Measurements from ENCODE around the gene HLA-DMA.
A peak's percentile ranks its signal among the peaks of the same experiment; 100 is the strongest.

The HLA-DMA gene

DNA sequence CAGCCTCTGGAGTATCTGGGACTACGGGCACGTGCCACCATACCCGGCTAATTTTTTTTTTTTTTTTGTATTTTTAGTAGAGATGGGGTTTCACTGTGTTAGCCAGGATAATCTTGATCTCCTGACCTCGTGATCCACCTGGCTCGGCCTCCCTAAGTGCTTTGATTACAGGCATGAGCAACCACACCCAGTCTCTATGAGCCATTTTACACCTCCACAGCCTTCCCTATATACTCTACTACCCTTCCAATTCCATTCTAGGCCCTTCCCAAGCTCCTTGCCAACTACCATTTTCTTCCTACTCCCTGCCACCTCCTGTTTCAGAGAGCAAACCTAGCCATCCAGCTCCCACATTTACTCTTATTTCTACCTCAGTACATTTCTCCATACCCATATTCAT, 7.7 kb upstream of the HLA-DMA start:
- TF ChIP-seq, protein P1, sequence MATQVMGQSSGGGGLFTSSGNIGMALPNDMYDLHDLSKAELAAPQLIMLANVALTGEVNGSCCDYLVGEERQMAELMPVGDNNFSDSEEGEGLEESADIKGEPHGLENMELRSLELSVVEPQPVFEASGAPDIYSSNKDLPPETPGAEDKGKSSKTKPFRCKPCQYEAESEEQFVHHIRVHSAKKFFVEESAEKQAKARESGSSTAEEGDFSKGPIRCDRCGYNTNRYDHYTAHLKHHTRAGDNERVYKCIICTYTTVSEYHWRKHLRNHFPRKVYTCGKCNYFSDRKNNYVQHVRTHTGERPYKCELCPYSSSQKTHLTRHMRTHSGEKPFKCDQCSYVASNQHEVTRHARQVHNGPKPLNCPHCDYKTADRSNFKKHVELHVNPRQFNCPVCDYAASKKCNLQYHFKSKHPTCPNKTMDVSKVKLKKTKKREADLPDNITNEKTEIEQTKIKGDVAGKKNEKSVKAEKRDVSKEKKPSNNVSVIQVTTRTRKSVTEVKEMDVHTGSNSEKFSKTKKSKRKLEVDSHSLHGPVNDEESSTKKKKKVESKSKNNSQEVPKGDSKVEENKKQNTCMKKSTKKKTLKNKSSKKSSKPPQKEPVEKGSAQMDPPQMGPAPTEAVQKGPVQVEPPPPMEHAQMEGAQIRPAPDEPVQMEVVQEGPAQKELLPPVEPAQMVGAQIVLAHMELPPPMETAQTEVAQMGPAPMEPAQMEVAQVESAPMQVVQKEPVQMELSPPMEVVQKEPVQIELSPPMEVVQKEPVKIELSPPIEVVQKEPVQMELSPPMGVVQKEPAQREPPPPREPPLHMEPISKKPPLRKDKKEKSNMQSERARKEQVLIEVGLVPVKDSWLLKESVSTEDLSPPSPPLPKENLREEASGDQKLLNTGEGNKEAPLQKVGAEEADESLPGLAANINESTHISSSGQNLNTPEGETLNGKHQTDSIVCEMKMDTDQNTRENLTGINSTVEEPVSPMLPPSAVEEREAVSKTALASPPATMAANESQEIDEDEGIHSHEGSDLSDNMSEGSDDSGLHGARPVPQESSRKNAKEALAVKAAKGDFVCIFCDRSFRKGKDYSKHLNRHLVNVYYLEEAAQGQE (IDR thresholded peaks at IDR 0.05; ENCODE audit: low read depth): no peak
- TF ChIP-seq EP300 (IDR thresholded peaks at IDR 0.05; ENCODE audit: borderline replicate concordance) (no peak), CREB1 (IDR thresholded peaks at IDR 0.05; ENCODE audit: low read depth) (no peak), RAD21 (IDR thresholded peaks at IDR 0.05; ENCODE audit: low read depth) (no peak), FOXM1 (IDR thresholded peaks at IDR 0.05; ENCODE audit: borderline replicate concordance, low read depth) (no peak), YY1 (IDR thresholded peaks at IDR 0.05; ENCODE audit: low read depth) (no peak), NFIC (IDR thresholded peaks at IDR 0.05) (no peak)

DNA sequence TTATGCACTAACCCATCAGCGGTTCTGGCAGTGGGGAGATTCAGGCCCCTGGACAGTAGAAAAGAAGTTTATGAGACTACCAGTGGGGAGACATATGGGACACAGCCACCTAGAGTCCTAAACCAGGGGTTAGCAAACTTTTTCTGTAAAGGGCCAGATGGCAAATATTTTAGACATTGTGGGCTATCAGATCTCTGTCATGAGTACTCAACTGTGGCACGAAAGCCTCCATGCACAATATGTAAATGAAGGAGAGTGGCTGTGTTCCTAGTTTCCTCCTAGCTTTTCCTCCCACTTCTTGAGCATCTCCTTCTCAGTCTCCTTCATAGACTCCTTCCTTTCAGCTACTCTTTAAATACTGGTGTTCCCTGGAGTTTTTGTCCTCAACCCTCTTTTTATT, 3.3 kb upstream of the HLA-DMA start:
- TF ChIP-seq, protein P1 (IDR thresholded peaks at IDR 0.05; ENCODE audit: low read depth): no peak
- TF ChIP-seq, protein P2, sequence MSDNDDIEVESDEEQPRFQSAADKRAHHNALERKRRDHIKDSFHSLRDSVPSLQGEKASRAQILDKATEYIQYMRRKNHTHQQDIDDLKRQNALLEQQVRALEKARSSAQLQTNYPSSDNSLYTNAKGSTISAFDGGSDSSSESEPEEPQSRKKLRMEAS (IDR thresholded peaks at IDR 0.05): no peak

DNA sequence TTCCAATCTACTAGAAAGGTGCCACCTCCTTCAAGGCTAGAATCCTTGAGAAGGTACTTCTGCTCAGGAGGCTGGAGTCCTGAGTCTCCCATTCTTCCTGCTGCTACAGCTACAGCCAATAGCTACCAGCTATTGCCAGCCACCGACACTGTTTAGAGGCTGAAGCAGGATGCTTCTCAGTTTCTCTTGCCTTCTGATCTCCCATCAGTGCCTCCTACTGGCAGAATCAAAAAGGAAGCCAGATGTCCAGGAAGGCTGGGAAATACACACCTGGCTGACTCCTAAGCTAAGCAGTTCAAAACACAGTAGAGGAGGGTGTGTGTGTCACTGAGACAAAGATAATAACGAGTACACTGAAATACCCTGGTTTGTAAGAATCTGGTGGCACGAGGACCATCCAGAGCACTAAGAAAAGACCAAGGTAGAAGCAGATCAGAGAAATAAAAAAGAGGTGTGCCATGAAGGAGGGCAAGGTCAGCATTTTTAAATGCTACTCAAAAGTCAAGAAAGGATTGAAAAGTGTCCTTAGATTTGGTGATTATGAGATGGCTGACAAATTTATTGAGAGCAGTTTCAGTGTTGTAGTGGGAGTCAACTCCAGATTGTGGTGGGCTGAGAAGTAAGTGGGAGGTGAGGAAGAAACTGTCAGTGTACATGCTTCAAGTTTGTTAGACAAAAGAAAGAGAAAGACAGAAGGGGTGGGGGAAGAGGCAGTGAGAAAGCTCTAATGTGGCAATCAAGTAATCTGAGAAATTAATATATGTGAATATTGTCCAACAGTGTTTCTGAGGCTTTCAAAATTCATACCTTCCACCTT, 2.3 kb upstream of the HLA-DMA start:
- TF ChIP-seq CEBPB (IDR thresholded peaks at IDR 0.05) (no peak), YY1 (IDR thresholded peaks at IDR 0.05; ENCODE audit: low read depth) (no peak), RAD21 (IDR thresholded peaks at IDR 0.05; ENCODE audit: low read depth) (peak; percentile 4; the same call in 1 of the 2 replicates), EGR1 (IDR thresholded peaks at IDR 0.05) (no peak), TEAD4 (IDR thresholded peaks at IDR 0.05) (no peak), EP300 (IDR thresholded peaks at IDR 0.05; ENCODE audit: borderline replicate concordance) (no peak), TAF1 (IDR thresholded peaks at IDR 0.05; ENCODE audit: low read depth) (no peak)
- TF ChIP-seq, protein P3, sequence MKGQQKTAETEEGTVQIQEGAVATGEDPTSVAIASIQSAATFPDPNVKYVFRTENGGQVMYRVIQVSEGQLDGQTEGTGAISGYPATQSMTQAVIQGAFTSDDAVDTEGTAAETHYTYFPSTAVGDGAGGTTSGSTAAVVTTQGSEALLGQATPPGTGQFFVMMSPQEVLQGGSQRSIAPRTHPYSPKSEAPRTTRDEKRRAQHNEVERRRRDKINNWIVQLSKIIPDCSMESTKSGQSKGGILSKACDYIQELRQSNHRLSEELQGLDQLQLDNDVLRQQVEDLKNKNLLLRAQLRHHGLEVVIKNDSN (IDR thresholded peaks at IDR 0.05): no peak

DNA sequence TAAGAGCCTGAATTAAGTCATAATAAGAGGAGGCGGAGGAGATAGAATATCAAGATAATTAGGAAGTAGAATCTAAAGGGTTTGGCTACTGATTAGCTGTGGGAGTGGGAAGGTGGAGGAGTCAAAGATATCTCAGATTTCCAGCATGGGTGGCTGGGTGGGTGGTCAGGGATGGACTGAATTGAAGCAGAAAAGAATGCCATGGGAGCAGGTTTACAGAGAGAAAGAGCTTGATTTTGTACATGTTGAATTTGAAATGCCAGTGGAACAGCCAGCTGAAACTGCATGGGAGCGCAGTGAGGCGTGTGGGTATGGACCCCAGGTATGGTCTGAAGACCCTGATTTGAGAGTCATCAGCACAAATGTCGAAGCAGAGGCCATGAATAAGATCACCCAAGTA, 1.4 kb upstream of the HLA-DMA start:
- TF ChIP-seq CREB1 (IDR thresholded peaks at IDR 0.05; ENCODE audit: low read depth): no peak
- no peak for TF ChIP-seq TAF1 (IDR thresholded peaks at IDR 0.05; ENCODE audit: low read depth)
- no peak for TF ChIP-seq TEAD4 (IDR thresholded peaks at IDR 0.05)
- TF ChIP-seq FOXM1 (IDR thresholded peaks at IDR 0.05; ENCODE audit: borderline replicate concordance, low read depth): no peak
- TF ChIP-seq EP300 (IDR thresholded peaks at IDR 0.05; ENCODE audit: borderline replicate concordance): no peak
- TF ChIP-seq NFIC (IDR thresholded peaks at IDR 0.05): no peak
- no peak for TF ChIP-seq CEBPB (IDR thresholded peaks at IDR 0.05)
- no peak for TF ChIP-seq TCF12 (IDR thresholded peaks at IDR 0.05; ENCODE audit: low read depth)
- TF ChIP-seq ZBTB7A (IDR thresholded peaks at IDR 0.05; ENCODE audit: low read depth): no peak
- TF ChIP-seq YY1 (IDR thresholded peaks at IDR 0.05; ENCODE audit: low read depth): no peak
- TF ChIP-seq, protein P3 (IDR thresholded peaks at IDR 0.05): no peak
- TF ChIP-seq EGR1 (IDR thresholded peaks at IDR 0.05): no peak
- TF ChIP-seq, protein P1 (IDR thresholded peaks at IDR 0.05; ENCODE audit: low read depth): no peak
- no peak for TF ChIP-seq RAD21 (IDR thresholded peaks at IDR 0.05; ENCODE audit: low read depth)
- TF ChIP-seq, protein P2 (IDR thresholded peaks at IDR 0.05): no peak

DNA sequence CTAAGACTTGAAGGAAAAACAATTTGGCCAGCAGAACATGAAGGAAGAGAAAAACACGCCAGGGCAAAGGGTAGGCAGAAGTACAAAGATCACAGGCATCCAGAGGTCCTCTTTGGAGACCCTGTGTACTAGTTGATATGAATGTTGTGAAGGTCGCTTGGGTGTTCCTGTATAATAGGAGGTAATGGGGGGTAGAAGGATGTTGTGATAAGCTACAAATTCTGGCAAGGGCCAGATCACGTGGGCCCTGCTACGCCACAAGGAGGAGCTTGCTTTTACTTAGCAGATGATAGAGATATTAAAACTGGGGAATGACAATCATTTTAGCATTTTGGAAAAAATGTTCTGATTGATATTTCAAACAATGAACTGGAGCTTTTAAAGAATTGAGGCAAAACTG, 878 bp upstream of the HLA-DMA start:
- TF ChIP-seq, protein P3 (IDR thresholded peaks at IDR 0.05): no peak
- no peak for TF ChIP-seq CEBPB (IDR thresholded peaks at IDR 0.05)
- TF ChIP-seq TEAD4 (IDR thresholded peaks at IDR 0.05): no peak

Measured in Ishikawa (cell line).